ENCODE measurements around the gene FBXL14.

DNA sequence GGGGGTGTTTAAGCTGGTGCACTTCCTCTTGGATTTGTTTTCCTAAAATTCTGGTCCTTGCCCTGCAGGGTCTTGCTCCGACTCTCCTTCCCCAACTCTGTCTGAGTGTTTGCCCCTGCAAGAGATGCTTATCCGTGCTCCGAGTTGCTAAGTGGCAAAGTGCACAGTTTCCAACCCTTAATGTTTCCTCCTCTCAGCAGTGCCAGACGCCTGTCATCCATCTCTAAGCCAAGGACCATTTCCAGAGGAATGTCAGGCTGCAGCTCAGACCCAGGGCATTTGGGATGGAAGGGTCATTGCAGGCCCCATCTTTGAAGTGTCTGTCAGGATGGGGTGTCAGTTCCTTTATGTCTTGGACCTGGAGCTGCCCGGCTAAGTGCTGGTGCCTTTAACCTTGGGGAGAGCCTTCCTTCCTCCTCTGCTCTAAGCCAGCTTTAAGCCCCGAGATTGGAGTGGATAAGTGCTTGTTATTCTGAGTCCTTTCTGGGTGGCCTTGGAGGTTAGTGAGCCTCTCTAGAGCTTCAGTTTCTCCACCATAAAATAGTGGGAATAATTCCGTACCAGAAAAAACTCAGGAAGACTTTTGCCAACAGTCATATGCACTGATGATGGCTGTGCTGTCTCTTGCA, 49.6 kb upstream of the FBXL14 start:
- TF ChIP-seq CTCF (IDR thresholded peaks at IDR 0.05) (no peak), POLR2AphosphoS5 (IDR thresholded peaks at IDR 0.05) (no peak), POLR2A (IDR thresholded peaks at IDR 0.05) (no peak), EP300 (IDR thresholded peaks at IDR 0.05) (no peak)

Measured in upper lobe of left lung (tissue), 4 donors.